ENCODE measurements around the gene RECK.

Gene RECK

GRCh38 chr9:36029765-36030528 is 6.8 kb upstream of the RECK start:
- no peak for DNase-seq

GRCh38 chr9:36030871-36031270 is 5.8 kb upstream of the RECK start:
- no peak for DNase-seq

- no peak for DNase-seq
These were observed 4.7 kb upstream of the RECK start for GRCh38 chr9:36031774-36032555.

- DNase-seq, result no peak
These were observed 2.9 kb upstream of the RECK start for GRCh38 chr9:36033788-36034187.

DNA sequence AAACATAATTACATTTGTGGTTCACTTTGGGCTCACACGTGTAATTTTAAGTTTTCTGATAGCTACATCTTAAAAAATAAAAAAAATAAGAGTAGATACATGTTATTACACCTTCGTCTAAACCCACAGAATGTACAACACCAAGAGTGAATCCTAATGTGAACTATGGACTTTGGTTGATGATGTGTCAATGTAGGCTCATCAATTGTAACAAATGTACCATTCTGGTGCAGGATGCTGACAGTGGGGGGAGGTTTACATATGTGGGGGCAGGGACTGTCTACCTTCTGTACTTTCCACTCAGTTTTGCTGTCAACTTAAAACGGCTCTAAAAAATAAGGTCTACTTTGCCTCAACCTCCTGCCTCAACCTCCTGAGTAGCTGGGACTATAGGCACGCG is 2.5 kb upstream of the RECK start:
- no peak for DNase-seq

GRCh38 chr9:36035006-36035405 is 1.7 kb upstream of the RECK start:
- DNase-seq, result no peak

GRCh38 chr9:36036253-36036779 is 397 bp upstream of the RECK start:
- DNase-seq, result no peak

DNA sequence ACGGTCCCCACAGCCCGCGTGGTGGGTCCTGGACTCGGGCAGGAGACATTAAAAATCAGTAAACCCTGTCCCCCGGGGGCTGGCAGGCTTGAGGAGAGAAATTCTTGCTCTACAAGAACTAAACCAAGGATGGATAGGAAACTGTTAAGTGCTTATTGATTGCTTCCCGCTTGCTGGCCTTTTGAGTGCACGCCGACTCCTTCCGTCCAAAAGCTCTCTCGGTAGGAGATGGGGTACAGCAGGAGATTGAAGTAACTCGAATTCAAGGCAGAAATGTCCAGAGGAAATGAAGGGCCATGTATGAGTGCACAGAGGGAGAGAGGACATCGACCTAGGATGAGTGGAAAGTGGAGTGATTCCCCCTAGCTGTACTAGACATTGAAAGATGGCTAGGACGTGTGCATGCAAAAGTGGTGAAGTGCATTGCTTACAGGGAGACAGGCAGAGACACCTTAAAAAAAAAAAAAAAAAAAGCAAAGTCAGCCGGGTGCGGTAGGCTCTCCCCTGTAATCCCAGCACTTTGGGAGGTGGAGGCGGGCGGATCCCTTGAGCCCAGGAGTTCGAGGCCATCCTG is 923 bp downstream of the RECK start:
- DNase-seq, result no peak

DNA sequence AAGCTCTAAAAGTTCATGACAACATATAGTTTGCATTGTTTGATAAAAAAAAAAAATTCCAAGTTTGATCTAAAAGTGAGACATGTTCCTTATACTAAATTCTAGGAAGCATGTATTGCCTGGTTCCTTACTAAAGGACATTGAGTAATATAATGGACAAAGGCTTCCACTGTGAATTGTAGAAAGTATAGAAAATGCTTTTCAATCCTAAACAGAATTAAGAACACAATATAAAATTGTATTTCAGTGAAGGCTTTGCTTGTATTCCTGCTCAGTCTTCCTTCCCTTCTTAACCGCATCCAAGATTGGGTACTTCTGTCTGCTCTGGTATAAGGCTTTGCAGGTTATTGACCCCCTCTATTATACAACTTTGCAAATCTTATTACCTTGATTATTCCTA is 2.4 kb downstream of the RECK start:
- DNase-seq, result no peak

GRCh38 chr9:36039696-36040095 is 3.0 kb downstream of the RECK start:
- DNase-seq, result no peak

DNA sequence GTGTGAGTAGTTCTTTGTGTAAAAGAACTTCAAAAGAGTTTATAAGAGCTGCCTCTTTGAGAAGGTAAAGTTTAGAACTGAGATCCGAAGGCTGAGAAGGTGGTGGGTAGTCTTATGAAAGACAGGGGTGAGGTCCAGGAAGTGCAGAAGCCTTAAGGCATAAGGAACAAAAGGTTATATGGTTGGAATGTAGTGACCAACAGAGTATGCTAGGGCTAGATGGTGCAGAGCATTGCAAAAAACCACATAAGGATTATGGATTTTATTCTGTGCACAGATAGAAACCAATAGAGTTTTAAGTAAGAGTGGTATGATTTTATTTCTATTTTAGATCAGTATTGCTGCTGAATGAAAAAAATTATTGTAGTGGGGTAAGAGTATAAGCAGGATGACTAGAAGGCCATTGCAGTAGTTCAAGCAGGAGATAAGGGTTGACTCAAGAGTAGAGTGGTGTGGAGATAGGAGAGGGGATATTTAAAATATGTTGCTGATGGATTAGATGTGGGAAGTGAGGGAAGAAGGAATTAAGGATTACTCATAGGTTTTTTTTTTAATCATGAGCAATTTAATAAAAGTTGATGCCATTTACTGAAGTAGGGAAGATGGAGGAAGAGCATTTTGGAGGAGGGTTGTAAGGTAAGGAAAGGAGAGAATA is 3.7 kb downstream of the RECK start:
- DNase-seq, result no peak

- no peak for DNase-seq
These were observed 4.8 kb downstream of the RECK start for GRCh38 chr9:36041506-36041905.

GRCh38 chr9:36045610-36046009 is 8.9 kb downstream of the RECK start:
- no peak for DNase-seq

GRCh38 chr9:36046923-36047322 is 10.2 kb downstream of the RECK start:
- no peak for DNase-seq

DNA sequence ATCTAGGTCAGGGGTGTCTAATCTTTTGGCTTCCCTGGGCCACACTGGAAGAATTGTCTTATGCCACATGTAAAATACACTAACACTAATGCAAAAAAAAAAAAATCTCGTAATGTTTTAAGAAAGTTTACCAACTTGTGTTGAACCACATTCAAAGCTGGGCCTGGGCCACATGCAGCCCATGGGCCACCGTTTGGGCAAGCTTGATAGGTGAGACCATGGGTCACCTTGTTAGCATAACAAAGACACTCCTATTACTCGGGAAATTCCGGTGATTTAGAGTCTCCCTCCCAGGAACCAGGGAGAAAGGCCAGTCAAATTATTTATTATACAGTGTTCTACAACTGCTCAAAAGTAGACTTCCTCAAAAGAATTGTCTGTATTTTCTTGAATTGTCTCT is 12.7 kb downstream of the RECK start:
- DNase-seq, result no peak

DNA sequence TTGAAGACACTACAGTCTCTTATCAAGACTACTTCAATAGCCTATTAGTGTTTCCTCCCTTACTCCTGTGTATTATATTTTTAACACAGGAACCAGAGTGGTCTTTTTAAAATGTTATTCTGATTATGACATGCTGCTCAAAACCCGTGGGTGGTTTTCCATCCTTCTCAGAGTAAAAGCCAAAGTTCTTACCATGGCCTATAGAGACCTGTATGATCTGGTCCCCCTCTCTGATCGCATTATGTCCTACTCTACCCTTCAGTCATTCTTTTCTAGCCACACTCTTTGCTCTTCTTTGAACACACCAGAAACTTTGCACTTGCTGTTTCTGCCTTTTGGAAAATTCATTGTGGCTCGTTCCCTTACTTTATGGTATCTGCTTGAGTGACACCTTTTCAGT is 13.8 kb downstream of the RECK start:
- no peak for DNase-seq

GRCh38 chr9:36051317-36051716 is 14.6 kb downstream of the RECK start:
- no peak for DNase-seq

- no peak for DNase-seq
These were observed 17.3 kb downstream of the RECK start for GRCh38 chr9:36053971-36054370.

DNA sequence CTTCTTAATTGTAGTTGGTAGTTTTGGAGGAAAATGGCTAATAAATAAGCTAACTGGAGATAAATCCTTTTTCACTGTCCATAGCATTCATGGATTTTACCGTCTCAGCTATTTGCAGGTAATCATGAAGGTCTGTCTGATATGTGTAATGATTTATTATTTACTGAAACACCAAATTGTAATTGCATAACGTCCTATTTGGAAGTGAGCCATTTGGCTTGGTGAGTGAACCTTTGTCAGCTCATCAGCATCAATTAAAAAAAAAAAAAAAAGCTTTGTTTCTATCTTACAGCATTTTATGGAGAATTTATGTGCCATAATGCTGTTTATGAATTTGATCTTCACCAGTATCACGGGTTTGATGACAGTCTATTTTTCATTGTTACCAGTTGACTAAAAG is 20.2 kb downstream of the RECK start:
- DNase-seq, result no peak

GRCh38 chr9:36063804-36064447 is 27.2 kb downstream of the RECK start:
- no peak for DNase-seq

GRCh38 chr9:36064448-36065037 is 27.8 kb downstream of the RECK start:
- no peak for DNase-seq

- DNase-seq, result no peak
These were observed 37.3 kb downstream of the RECK start for GRCh38 chr9:36074055-36074454.

All from stimulated activated CD4-positive, alpha-beta T cell treated with anti-CD3 and anti-CD28 coated beads, Interleukin-1b, Interleukin-23, amount 100 ng/mL, for 48 hours (primary cell).